HEK293T (cell line): Measurements from ENCODE around the gene XK.

Experiments
- BHLHE40 ChIP-seq: fragments of 450-650 bp; IDR thresholded peaks from 2 replicates; pipeline ENCODE4 v1.6.1; 2016; ENCODE audit warnings: mild to moderate bottlenecking, moderate library complexity, borderline replicate concordance
- CTBP1 ChIP-seq: fragments of 450-650 bp; IDR thresholded peaks from 2 replicates; pipeline ENCODE4 v1.6.1; 2016; ENCODE audit warnings: borderline replicate concordance
- ELF4 ChIP-seq: fragments of 450-650 bp; IDR thresholded peaks from 2 replicates; pipeline ENCODE4 v1.6.1; 2017; ENCODE audit warnings: antibody characterized with exemption
- FOXA1 ChIP-seq: fragments of 450-650 bp; IDR thresholded peaks from 2 replicates; pipeline ENCODE4 v1.6.1; 2016; ENCODE audit warnings: mild to moderate bottlenecking
- FOXK2 ChIP-seq: fragments of 450-650 bp; IDR thresholded peaks from 2 replicates; pipeline ENCODE4 v1.6.1; 2016; ENCODE audit warnings: mild to moderate bottlenecking
- FOXM1 ChIP-seq: fragments of 450-650 bp; IDR thresholded peaks from 2 replicates; pipeline ENCODE4 v1.6.1; 2017; ENCODE audit warnings: mild to moderate bottlenecking, borderline replicate concordance
- L3MBTL2 ChIP-seq: fragments of 450-650 bp; conservative IDR thresholded peaks from 2 replicates; pipeline ENCODE4 v1.6.1; 2016; ENCODE audit warnings: mild to moderate bottlenecking
- SP1 ChIP-seq: fragments of 450-650 bp; IDR thresholded peaks from 2 replicates; pipeline ENCODE4 v1.6.1; 2017
- ZNF384 ChIP-seq: fragments of 450-650 bp; IDR thresholded peaks from 2 replicates; pipeline ENCODE4 v1.6.1; 2016
- TF ChIP-seq, protein P1 (sequence below): fragments of 450-650 bp; IDR thresholded peaks from 2 replicates; pipeline ENCODE4 v1.6.1; 2016

DNA sequence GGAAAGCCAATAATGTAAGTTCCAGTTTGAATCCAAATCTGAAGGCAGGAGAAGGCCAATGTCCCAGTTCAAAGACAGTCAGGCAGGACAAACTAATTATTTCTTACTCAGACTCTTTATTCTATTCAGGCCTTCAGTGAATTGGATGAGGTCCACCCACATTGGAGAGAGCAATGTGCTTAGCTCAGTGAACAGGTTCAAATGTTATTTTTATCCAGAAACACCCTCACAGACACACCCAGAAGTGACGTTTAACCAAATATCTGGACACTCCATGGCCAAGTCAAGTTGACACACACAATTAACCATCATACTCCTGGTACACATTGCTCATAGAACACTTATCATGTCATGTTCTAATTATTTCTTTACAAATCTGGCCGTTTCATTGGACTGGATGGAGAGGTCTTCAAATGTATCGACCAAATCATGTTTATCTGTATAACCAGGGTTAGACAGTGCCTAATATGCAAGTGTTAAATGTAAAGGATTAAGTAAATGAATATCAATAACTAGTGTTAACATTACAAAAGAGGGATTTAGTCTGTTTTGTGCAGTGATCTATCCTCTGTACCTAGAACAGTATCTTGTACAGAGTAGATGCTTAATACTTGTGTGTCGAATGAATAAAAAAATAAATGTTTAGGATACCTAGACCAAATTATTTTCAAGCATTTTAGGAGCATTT is 27.1 kb upstream of the XK start:
- TF ChIP-seq ELF4 (no peak), FOXM1 (no peak), BHLHE40 (no peak), SP1 (no peak), ZNF384 (no peak), L3MBTL2 (no peak), CTBP1 (no peak), FOXK2 (no peak), FOXA1 (no peak)
- TF ChIP-seq, protein P1, sequence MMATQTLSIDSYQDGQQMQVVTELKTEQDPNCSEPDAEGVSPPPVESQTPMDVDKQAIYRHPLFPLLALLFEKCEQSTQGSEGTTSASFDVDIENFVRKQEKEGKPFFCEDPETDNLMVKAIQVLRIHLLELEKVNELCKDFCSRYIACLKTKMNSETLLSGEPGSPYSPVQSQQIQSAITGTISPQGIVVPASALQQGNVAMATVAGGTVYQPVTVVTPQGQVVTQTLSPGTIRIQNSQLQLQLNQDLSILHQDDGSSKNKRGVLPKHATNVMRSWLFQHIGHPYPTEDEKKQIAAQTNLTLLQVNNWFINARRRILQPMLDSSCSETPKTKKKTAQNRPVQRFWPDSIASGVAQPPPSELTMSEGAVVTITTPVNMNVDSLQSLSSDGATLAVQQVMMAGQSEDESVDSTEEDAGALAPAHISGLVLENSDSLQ, result no peak
